GM12873 (cell line): ENCODE measurements around the gene FAM149A.

Experiments
- CTCF ChIP-seq: IDR thresholded peaks from 2 replicates; pipeline ENCODE4 v1.5.1; 2012; ENCODE audit warnings: low read depth, mild to moderate bottlenecking, moderate library complexity, low read length, control low read depth; ENCODE audit not compliant: insufficient read depth; ENCODE audit errors: missing control alignments

The FAM149A gene

DNA sequence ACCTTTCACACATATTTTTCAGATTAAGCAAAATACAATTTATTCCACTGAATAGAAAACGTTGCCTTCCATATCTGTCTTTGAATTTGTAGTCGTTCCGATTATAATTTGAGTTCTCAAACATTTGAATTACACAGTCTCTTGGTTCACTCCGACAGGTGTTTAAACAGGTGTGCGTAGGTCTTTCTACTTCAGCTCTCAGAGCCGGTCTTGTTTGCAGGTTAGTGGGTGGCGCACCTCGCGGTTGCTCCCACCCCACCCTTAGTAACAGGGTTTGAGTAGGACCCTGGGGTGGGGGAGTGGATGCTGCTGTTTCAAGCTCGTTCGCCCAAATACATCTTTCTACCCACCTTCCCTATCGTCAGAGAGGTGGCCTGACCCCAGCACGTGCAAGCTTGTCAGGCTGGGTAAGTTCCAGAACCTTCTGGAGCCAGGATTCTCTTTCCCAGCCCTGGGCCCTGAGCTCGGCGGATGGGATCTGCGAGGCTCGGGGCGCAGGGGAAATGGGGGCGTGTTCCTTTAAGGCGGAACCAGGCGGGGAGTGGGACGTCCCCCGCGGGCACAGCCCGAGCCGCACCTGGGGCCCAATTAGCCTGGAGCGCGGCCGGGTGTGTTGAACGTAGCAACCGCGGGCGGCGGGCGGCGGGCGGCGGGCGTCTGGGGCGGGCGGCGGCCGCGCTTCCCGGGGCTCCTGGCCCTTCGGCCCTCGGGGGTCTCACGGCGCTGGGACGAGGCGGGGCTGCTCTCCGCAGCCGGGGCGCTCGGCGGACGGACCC is at the start of gene FAM149A:
FAM149A (plus strand) TSS at position 591 of the 776 bp plus-strand sequence.
- TF ChIP-seq CTCF, result no peak

GRCh38 chr4:186058253-186058979 is 46.1 kb upstream of the FAM149A start:
- TF ChIP-seq CTCF, result no peak

DNA sequence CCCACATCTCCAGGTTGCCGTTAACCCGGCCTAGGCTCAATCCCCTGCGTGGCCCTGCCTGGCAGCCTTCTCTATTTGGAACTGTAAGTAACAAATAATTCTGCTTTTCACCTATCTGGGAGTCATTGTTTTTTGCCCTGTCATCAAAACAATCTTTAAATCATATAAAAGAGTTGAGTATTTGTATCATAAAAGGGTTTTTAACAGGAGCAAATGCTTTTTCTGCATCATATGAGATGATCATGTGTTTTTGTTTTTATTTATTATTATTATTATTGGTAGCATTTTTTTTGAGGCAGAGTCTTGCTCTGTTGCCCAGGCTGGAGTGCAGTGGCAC is 45.6 kb upstream of the FAM149A start:
- TF ChIP-seq CTCF, result no peak

- no peak for TF ChIP-seq CTCF
Observed at GRCh38 chr4:186061921-186062320, 42.6 kb upstream of the FAM149A start.

DNA sequence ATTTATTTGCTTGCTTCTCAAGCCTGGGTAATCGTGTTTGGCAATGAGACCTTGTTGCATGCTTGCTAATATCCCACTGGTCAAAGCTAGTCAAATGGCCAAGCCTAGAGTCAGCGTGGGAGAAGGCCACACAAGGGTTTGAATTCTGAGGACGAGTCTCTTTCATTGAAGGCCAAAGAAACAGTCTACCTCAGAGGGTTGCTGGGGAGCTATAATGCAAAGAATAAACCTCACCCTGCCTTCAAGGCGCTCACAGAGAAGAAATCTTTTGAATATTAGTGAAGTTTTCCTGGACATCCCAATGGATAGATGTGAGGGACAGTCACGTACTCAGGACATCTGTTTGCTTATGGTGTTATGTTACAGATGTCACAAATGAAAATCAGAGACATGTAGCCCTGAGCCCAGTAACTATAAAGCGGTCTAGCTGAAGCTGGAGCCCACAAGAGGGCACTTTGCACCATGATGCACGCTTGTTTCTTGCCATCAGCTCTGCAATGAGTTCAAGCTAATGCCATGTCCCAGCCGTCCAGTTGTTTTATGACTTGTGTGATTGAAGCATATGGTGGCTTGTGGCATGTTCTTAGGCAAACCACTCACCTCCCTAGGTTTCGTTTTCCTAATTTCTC is 36.6 kb upstream of the FAM149A start:
- TF ChIP-seq CTCF, result peak; percentile 72

GRCh38 chr4:186068581-186069348 is 35.7 kb upstream of the FAM149A start, which contains the start of gene TLR3:
Gene TLR3 (plus strand): TSS chr4:186069156. CDS start chr4:186076620, 7,464 bp downstream.
- TF ChIP-seq CTCF, result no peak

- no peak for TF ChIP-seq CTCF
Observed at GRCh38 chr4:186069729-186070128, 34.8 kb upstream of the FAM149A start.
